Colon (tissue), 2 donors: ENCODE measurements around the gene CLCN7.
"Not testable (repeated sequence)": the region's sequence is repeated elsewhere in the genome, so short reads cannot be mapped to it uniquely, and the experiment has no call there.

ENCODE experiments used
- FAIRE-seq: peaks from 2 replicates; lab custom pipeline; 2012; peaks lifted over from hg19 to GRCh38; lab: Jason Lieb, UNC
- donor health status: control.
- donor health status: control.

The CLCN7 gene

GRCh38 chr16:1445518-1446203, 29.2 kb downstream of the CLCN7 start:
- no peak for FAIRE-seq

- FAIRE-seq, result no peak
Measured at GRCh38 chr16:1444730-1445517, 29.9 kb downstream of the CLCN7 start.

- no peak for FAIRE-seq
Measured at GRCh38 chr16:1443980-1444729, 30.7 kb downstream of the CLCN7 start, which contains the start of gene CCDC154. TSS of gene CCDC154 (minus strand) at chr16:1444556. CDS start at chr16:1444322, 234 bp downstream.

GRCh38 chr16:1443403-1443973, 31.3 kb downstream of the CLCN7 start:
- no peak for FAIRE-seq

GRCh38 chr16:1442697-1443096, 32.1 kb downstream of the CLCN7 start:
- no peak for FAIRE-seq

- FAIRE-seq, result no peak
Measured at GRCh38 chr16:1441391-1441829, 33.4 kb downstream of the CLCN7 start.

GRCh38 chr16:1439699-1440074, 35.1 kb downstream of the CLCN7 start:
- FAIRE-seq, result not testable (repeated sequence)

- FAIRE-seq, result no peak
Measured at GRCh38 chr16:1439058-1439698, 35.6 kb downstream of the CLCN7 start.

GRCh38 chr16:1438229-1439057, 36.4 kb downstream of the CLCN7 start:
- FAIRE-seq, result no peak

- FAIRE-seq, result no peak
Measured at GRCh38 chr16:1437606-1438005, 37.2 kb downstream of the CLCN7 start.

- FAIRE-seq, result no peak
Measured at GRCh38 chr16:1436731-1437355, 38.0 kb downstream of the CLCN7 start.

- no peak for FAIRE-seq
Measured at GRCh38 chr16:1435921-1436697, 38.7 kb downstream of the CLCN7 start.

GRCh38 chr16:1434644-1435592, 39.9 kb downstream of the CLCN7 start:
- FAIRE-seq, result no peak

GRCh38 chr16:1433756-1434155, 41.1 kb downstream of the CLCN7 start:
- no peak for FAIRE-seq

- FAIRE-seq, result no peak
Measured at GRCh38 chr16:1433263-1433560, 41.6 kb downstream of the CLCN7 start.

GRCh38 chr16:1432388-1433262, 42.2 kb downstream of the CLCN7 start:
- FAIRE-seq, result no peak

- FAIRE-seq, result no peak
Measured at GRCh38 chr16:1431497-1432270, 43.1 kb downstream of the CLCN7 start.
